NCI-H2171 (cell line): ENCODE data around the gene TSPOAP1.

Source experiments
- DNase-seq: peaks from one replicate; lab custom pipeline; 2025; lab: John Stamatoyannopoulos, UW

TSPOAP1 gene

GRCh38 chr17:58363457-58364185, 35.0 kb upstream of the TSPOAP1 start:
- DNase-seq: no peak

- no peak for DNase-seq
These were observed 33.9 kb upstream of the TSPOAP1 start for GRCh38 chr17:58362368-58363014.

- no peak for DNase-seq
These were observed 31.9 kb upstream of the TSPOAP1 start for GRCh38 chr17:58360296-58361063.

- no peak for DNase-seq
These were observed 30.0 kb upstream of the TSPOAP1 start for GRCh38 chr17:58358408-58359172.

GRCh38 chr17:58357312-58358297, 29.0 kb upstream of the TSPOAP1 start:
- no peak for DNase-seq

GRCh38 chr17:58356231-58356630, 27.6 kb upstream of the TSPOAP1 start:
- DNase-seq: no peak

GRCh38 chr17:58354541-58355216, 26.1 kb upstream of the TSPOAP1 start:
- no peak for DNase-seq

- no peak for DNase-seq
These were observed 24.8 kb upstream of the TSPOAP1 start for GRCh38 chr17:58353389-58353825.

GRCh38 chr17:58352596-58353388, 24.2 kb upstream of the TSPOAP1 start:
- peak; percentile 76 for DNase-seq

GRCh38 chr17:58351831-58352595, 23.4 kb upstream of the TSPOAP1 start, which contains the start of gene SUPT4H1:
Gene SUPT4H1 (minus strand): TSS chr17:58352201. CDS start chr17:58352135, 66 bp downstream.
- peak; percentile 97 for DNase-seq

GRCh38 chr17:58351182-58351581, 22.6 kb upstream of the TSPOAP1 start:
- DNase-seq: no peak

- no peak for DNase-seq
These were observed 19.4 kb upstream of the TSPOAP1 start for GRCh38 chr17:58348038-58348437.

GRCh38 chr17:58345500-58345899, 16.9 kb upstream of the TSPOAP1 start:
- DNase-seq: no peak

GRCh38 chr17:58344791-58345157, 16.2 kb upstream of the TSPOAP1 start:
- no peak for DNase-seq

- DNase-seq: no peak
These were observed 15.6 kb upstream of the TSPOAP1 start for GRCh38 chr17:58344047-58344790.

- DNase-seq: no peak
These were observed 14.5 kb upstream of the TSPOAP1 start for GRCh38 chr17:58343131-58343530.

- no peak for DNase-seq
These were observed 13.4 kb upstream of the TSPOAP1 start for GRCh38 chr17:58341861-58342475.
